DMS 273 treated with DMSO at 0.1 percent for 48 hours (cell line): ENCODE measurements around the gene CD300LF.

Experiments used
- DNase-seq: peaks from one replicate; lab custom pipeline; 2025; lab: John Stamatoyannopoulos, UW

The CD300LF gene

GRCh38 chr17:74712756-74713155 is at the start of gene CD300LF:
CD300LF (minus strand) TSS chr17:74712923; CDS start chr17:74712866, 57 bp downstream.
- DNase-seq = no peak

GRCh38 chr17:74761931-74762330 is 49.2 kb upstream of the CD300LF start:
- no peak for DNase-seq

DNA sequence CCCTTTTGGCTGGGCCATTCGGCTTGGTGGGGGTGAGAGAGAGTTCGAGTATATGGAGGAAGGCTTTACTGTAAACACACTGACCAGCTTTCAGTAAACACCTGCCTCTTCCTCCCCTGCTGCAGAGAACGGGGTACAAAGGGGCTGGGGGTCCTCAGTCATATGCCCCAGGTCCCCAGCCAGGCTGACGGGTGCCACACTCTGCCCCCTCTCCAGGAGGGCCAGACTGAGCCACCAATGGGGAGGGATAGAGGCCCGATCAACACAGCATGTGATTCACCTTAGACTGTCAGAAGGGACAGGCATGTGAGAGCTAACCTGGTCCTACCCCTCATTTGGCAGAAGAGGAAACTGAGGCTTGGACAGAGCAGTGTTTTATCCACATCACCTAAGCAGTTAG is 48.7 kb upstream of the CD300LF start:
- no peak for DNase-seq

DNA sequence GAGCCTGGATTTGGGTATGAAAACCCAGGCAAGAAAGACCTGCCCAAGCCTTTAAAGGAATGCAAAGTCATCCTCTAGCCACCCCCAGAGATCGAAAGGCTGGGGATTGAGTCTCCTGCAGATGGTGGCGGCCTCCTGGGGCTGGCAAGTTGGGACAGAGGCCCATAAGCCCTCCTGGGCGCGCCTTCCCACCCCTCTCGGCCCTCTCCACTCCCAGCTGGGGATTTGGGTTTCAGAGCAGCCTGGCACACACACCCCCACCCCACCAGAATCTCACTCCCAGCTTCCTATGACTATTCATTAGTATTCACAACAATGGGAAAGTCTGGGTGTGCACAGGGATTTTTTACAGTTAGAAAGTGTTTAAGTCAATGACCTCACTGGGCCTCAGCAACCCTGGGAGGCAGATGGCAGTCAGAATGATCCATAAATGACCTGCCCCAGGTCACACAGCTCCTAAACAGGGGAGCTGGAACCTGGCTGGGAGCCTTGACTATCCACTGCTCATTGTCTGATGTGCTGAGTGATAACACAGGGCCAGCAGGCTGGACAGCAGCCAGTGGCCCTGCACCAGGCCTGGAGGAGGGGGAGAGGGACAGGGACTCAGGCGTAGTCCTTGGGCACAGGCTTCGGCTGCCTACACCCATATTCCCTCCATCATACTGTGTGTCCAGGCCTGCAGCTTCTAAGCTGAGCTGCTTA is 47.8 kb upstream of the CD300LF start:
- peak; percentile 96 for DNase-seq

DNA sequence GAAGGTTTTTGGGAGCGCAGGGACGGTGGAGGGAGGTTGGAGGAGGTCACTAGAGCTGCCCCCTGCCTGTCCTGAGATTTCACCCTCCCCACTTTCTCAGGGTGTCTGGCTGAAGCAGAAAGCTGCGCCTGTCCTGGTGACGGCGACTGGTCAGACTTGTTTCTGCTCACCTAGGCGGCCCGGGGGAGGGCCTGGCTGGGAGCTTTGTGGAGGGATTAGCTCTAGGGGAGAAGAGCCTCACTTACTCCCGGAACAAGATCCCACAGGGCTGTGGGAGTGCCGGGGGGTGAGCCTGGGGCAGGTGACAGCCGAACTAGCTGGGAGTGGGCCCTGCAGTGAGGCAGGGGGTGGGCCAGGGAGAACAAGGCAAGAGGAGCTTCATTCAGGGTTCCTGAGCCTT is 47.2 kb upstream of the CD300LF start:
- no peak for DNase-seq

DNA sequence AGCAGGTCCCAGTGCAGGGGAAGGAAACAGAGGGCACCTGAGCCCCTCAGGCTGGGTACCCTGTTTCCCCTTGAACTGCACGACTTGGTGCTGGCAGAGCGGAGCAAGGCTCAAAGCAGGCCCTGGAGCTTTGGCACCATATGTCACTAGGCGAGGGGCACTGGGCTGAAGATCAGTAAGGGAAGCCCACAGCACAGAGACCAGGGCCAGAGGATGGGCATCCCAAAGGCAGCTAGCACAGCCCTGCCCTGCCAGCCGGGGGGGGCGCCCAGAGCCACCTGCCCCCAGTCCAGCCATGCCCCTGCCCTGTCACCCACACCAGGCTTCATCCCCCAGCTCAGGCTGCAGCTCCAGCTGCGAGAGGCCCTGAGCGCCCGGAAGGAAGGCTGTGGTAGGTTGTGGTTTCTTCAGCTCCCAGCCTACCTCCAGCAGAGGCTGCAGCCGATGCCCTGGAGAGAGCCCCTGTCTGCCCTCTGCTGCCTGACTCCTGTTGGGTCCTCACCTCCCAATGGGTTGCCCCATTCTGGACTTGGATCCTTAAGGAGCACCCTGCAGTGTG is 46.6 kb upstream of the CD300LF start:
- peak; percentile 31 for DNase-seq

DNA sequence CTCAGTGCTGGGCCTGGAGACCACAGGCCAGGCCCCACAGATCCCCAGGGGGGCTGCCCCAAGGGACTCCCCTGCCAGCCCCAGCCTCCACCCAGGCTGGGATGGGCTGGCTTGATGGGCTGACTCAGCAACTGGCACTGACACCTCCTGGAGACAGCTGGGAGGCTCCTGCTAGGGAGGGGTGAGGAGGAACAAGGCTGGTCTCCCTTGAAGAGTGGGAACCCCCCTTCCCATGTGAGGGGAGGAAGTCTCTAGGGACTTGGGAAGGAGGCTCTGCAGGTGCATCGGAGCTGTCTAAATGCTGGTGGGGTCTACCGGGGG is 46.1 kb upstream of the CD300LF start:
- peak; percentile 33 for DNase-seq

DNA sequence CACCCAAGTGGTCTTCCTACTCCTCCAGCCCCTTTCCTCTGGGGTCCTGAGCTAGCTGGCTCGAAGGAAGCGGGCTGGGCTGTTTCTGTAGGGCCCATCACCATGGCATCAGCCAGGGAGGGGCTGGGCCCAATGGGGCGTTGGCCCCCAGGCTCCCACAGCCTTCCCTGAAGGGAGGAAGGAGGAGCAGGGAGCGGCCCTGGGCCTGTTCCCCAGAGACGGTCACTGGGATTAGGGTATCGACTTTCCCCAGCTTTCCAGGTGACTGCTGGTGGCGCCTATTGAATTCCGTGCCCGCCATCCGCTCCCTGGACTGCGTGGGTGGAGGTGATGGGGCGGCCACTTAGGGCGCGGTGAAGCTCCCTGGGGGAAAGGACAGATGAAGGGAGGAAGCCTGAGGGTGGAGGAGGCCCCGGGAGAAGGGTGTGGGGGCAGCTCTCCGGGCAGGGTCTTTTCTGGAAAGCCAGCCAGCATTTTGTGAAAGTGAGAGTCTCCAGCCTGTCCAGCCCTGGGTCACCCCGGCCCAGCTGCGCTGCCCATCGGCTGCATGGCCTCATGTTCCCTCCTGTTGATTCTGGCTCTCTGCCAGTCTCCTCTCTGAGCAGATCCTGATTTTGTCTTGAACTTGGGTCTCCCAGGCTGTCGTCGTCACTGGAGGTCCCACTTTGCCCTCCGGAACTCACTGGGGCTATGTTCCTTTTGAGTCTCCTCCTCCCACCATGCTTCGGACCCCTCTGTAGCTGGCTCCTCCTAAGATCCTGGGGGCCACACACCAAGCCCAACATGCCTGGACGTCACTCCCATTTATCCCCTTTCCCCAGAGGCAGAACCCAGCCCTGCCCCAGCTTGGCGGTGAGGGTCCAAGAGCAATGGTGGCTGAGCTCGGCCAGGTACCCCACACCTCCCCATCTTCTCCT is 45.5 kb upstream of the CD300LF start:
- no peak for DNase-seq

- DNase-seq = peak; percentile 47
Observed at GRCh38 chr17:74757502-74757901, 44.8 kb upstream of the CD300LF start.

DNA sequence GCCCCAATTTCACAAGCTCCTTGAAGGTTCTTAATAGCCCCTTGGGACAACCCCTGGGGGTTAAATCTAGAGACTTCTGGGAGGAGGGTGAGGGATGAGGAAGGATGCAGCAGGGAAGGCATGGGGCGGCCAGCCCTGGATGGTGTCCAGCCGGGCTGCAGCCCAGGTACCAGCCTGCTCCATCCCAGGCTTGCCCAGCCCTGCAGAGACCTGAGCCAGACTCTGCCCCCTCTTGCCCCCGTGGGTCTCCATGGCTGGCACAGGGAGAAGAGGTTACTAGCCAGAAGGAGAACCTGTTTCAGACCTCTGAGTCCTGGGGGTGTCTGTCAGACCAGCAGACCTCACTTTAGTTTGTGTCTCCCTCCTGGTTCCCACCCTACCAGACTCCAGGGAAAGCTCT is 44.2 kb upstream of the CD300LF start:
- no peak for DNase-seq

DNA sequence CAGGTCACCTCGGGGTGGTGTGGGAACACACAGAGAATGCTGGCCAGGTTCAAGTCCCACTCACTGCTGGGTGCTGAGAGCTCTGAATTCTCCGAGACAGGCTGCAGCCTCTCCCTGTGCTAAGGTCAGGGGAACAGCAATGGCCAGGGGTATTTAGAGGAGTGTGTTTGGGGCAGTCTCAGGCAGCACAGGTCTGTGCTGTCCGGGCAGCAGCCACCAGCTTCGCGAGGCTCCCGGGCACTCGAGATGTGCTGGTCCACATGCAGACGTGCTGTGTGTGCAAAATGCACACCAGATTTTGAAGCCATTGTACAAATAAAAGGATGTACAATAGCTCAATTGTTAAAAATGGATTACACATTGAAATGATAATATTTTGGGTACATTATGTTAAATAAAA is 42.8 kb upstream of the CD300LF start:
- DNase-seq = no peak

DNA sequence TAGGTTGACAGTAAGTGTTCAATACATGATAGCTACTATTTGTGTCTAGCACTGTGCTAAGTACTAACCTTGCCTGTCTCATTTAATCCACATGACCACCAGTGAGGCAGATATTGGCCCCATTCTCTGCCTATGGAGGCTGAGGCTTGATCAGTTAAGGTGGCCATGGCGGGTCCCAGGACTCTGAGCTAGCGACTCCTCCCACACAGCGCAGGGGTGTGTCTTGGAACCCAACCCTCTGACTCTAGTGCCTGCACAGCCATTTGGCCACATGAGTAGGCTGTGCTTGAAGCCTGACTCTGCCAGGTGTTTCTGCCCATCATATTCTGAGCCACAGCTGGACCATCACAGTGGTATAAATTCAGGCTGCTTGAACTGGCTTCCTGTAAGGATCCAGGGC is 42.1 kb upstream of the CD300LF start:
- no peak for DNase-seq

GRCh38 chr17:74752822-74753401 is 40.2 kb upstream of the CD300LF start:
- no peak for DNase-seq

DNA sequence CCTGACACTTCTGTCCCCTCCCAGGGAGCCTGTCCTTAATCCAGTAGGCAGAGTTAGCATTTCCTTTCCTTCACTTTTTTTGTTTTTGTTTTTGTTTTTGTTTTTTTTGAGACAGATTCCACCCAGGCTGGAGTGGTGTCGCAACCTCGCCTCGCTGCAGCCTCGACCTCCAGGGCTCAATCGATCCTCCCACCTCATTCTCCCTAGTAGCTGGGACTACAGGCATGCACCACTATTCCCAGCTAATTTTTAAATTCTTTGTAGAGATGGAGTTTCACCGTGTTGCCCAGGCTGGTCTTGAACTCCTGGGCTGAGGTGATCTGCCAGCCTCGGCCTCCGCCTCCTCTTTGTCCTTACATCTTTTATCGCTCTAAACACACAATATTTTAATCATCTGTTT is 39.7 kb upstream of the CD300LF start:
- DNase-seq = no peak

DNA sequence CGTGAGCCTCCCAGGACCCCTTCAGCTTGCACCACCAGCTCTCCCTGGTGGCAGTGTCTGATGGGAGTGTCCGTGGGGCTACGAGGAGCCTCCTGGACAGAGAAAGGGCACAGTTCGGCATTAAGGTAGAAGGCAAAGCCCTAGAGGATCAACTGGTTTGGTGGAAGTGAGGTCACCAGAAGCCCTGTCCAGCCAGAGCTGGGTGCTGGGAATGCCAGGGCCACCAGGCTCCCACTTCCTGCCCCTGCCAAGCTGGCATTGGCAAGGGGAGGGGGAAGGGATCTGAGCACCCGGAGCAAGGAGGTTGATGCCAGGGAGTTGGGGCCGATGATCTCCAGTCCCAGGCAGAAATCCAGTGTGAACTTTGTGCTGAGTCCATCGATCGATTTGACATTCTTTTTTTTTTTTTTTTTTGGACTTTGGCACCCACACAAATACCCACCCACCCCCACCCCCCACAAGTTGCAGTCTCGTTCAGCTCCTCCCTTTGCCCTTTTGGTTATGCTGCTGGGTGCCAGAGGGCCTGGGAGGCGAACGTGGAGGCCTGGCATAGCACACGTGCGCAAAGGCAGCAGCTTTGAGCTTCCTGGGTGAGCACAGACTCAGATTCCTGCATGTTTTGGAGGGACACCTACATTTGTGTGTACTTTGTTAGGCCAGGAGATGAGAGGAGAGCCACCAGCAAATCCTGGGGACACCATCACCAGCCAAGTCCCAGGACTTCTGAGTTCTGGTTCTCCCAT is 37.8 kb upstream of the CD300LF start:
- DNase-seq = no peak

- DNase-seq = no peak
Observed at GRCh38 chr17:74750039-74750326, 37.3 kb upstream of the CD300LF start.

DNA sequence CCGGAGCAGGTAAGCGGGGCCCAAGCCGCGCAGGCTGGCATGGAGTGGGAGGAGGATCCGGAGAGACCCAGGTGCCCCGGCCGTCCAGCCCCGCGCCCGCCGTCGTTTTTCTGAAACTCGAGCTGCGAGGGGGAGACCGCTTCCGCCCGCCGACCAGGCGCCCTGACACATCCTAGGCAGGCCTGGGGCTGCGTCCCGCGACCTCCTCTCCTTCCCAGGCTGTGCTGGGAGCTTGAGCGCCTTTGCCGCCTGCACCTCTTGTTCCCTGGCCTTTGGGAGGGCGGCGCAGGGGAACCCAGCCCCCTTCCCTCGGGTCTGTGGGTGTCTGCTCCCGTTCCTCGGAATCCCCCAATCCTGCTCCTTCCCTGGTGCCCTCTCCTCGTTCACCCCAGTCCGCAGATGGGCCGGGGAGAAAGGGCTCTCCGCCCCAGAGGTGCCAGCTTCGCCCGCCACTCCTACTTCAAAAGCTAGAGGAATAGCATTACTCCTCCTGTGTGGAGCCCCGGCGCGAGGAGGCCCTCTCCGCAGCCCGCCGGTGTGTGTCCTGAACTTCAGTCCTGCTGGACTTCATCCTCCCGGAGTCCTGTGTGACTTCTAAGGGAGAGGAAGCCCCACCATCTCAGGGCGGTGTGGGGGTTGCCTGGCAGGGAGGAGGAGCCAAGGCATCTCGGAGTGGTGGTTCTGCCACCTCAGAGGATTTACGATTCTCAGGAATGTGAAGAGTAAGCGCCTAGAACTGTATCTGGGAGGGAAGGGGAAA is 36.7 kb upstream of the CD300LF start:
- no peak for DNase-seq

GRCh38 chr17:74748529-74749278 is 36.0 kb upstream of the CD300LF start, which contains the start of gene NHERF1:
NHERF1 (plus strand) TSS chr17:74748628; CDS start chr17:74748847, 219 bp downstream.
- DNase-seq = peak; percentile 81

DNA sequence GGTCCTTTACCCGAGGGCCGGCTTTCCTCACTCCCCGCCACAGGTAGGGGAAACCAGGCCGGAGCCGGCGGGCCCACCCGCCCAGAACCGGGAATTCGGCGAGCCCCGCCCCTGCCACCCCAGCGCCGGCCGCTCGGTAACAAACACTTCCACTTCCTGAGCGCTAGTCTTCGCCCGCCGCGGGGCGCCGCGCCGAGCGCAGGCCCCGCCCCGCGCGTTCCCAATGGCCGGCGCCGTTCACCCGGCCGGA is 35.5 kb upstream of the CD300LF start:
- DNase-seq = no peak

GRCh38 chr17:74746922-74747321 is 34.2 kb upstream of the CD300LF start:
- DNase-seq = no peak

DNA sequence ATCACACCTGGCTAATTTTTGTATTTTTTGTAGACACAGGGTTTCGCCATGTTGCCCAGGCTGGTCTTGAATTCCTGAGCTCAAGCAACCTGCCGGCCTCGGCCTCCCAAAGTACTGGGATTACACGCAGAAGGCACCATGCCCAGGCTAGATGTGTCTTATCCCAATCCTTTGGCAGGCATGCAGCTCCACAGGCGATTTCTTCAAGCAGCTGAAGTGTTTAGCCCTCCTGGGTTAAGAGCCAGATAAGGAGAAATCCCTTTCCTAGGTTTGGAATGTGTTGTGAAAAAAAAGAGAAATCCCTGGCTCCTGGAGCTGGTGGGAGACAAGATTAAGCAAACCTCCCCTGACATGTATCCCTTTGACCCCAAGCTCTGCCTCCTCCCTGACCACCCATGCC is 33.7 kb upstream of the CD300LF start:
- DNase-seq = no peak
